Kidney epithelial cell (primary cell): ENCODE data around the gene C21orf58. TPM values are rescaled to one million over a fixed set of nuclear protein-coding genes. Genes with fewer than 3 reads are reported as not detected.

ENCODE experiments used
- DNase-seq: peaks from one replicate; pipeline ENCODE4 v3.0.0-alpha.2; 2010; ENCODE audit warnings: low read depth
- H3K27me3 ChIP-seq: 2 replicates; pipeline ENCODE4 v1.6.0; 2011; ENCODE audit warnings: low read length; ENCODE audit not compliant: control insufficient read depth, insufficient read depth
- H3K36me3 ChIP-seq: 2 replicates; pipeline ENCODE4 v1.5.1; 2011; ENCODE audit warnings: low read length; ENCODE audit not compliant: control insufficient read depth, insufficient read depth
- H3K4me3 ChIP-seq: 2 replicates; pipeline ENCODE4 v1.5.1; 2011; ENCODE audit warnings: low read depth, mild to moderate bottlenecking, control low read depth, low read length
- total RNA-seq: library from RNA; depleted of rRNA; stranded (reverse); fragments of >200 nt; gene quantifications from 2 replicates; pipeline ENCODE4 v1.2.3, GENCODE V29; 2015
- TF ChIP-seq, protein P1 (sequence below): IDR thresholded peaks from 2 replicates; pipeline ENCODE4 v1.5.1; 2011; ENCODE audit warnings: mild to moderate bottlenecking, moderate library complexity, low read length, control low read depth, inconsistent platforms; ENCODE audit not compliant: insufficient read depth, poor library complexity, severe bottlenecking

The C21orf58 gene
- total RNA-seq, 1 donor from 2014 or later = 1.5 TPM

DNA sequence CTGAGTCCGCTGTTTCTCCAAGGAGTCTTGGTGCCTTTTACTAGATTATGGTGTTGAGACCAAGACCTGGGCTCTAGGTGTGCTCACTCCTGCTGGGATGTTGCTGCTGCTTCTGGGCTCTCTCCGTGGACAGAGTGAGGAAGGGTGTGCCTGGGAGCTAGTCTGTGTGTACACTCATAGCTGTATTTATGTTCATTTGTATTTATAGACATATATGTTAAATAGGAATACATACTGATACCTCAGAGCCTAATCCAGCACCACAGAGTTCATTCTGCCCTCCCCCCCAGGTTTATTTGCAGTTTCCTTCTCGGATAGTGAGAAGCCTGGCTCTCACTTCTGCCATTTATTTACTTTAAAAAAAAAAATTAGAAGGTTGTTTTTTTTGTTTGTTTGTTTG, 12.9 kb upstream of the C21orf58 start:
- Histone ChIP-seq H3K4me3 (no peak overlapping the region), H3K36me3 (peaks cover 1% of the 10 kb centered on the region), H3K27me3 (no peaks in the 10 kb centered on the region)
- TF ChIP-seq, protein P1, sequence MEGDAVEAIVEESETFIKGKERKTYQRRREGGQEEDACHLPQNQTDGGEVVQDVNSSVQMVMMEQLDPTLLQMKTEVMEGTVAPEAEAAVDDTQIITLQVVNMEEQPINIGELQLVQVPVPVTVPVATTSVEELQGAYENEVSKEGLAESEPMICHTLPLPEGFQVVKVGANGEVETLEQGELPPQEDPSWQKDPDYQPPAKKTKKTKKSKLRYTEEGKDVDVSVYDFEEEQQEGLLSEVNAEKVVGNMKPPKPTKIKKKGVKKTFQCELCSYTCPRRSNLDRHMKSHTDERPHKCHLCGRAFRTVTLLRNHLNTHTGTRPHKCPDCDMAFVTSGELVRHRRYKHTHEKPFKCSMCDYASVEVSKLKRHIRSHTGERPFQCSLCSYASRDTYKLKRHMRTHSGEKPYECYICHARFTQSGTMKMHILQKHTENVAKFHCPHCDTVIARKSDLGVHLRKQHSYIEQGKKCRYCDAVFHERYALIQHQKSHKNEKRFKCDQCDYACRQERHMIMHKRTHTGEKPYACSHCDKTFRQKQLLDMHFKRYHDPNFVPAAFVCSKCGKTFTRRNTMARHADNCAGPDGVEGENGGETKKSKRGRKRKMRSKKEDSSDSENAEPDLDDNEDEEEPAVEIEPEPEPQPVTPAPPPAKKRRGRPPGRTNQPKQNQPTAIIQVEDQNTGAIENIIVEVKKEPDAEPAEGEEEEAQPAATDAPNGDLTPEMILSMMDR = no peak
- DNase-seq = no peak

DNA sequence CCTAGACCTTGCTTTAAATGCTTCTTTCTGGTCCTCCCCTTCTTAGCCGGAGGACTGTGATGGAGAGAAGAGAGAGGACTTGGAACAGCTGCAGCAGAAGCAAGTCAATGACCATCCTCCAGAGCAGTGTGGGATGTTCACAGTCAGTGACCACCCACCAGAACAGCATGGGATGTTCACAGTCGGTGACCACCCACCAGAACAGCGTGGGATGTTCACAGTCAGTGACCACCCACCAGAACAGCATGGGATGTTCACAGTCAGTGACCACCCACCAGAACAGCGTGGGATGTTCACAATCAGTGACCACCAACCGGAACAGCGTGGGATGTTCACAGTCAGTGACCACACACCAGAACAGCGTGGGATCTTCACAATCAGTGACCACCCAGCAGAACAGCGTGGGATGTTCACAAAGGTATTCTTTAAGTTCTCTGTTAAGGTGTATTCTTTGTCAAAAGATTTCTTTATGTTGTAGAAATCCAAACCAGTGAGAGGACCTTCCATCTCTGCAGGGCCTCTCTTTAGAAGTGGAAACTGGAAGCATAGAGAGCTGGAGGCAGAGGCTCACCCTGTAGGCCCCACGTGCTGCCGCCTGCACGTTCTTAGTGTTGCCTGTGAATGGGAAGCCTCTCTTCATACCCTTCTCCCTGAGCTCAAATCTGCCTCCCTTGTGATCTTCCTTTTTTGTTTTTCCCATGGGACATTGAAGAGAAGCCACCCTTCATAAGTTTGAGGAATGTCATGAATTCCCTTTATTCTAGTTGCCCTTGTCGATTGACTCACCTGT, 10.9 kb upstream of the C21orf58 start:
- no peak for DNase-seq
- TF ChIP-seq, protein P1 = no peak
- H3K4me3 ChIP-seq = no peak overlapping the region
- peaks cover 3% of the 10 kb centered on the region for H3K36me3 ChIP-seq
- no peaks in the 10 kb centered on the region for H3K27me3 ChIP-seq

DNA sequence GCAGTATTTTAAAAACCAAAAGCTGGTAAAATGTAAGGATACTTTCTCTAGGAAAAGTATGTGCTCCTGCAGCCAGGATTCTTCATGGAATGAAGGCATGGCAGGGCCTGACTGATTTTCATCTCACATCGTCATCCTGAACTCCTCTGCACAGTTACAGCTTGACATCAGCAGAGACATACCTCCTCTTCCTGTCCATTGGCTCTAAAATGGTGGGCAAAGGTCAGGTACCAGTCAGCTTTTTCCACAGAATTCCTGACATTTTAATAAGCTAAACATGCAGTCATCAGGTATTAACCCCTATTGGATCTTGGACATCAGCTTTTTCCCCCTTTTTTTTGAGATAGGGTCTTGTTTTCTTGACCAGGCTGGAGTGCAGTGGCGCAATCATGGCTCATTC, 6.1 kb upstream of the C21orf58 start:
- no peak for DNase-seq
- no peaks in the 10 kb centered on the region for H3K27me3 ChIP-seq
- H3K4me3 ChIP-seq = no peak overlapping the region
- TF ChIP-seq, protein P1 = no peak
- peaks cover 2% of the 10 kb centered on the region for H3K36me3 ChIP-seq

DNA sequence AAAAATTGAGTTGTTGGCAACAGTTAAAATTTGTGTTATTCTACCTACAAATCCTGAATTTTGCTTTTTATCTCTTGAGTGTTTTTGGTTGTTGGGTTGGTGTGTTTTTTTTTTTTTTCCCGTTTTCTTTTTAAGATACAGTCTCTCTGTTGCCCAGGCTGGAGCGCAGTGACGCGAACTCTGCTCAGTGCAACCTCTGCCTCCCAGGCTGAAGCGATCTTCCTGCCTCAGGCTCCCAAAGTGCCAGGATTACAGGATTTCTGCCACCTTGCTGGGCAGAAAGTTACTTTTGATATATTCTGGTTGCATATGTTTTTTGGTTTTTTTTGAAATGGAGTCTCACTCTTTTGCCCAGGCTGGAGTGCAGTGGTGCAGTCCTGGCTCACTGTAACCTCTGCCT, 4.5 kb upstream of the C21orf58 start:
- peaks cover 2% of the 10 kb centered on the region for H3K36me3 ChIP-seq
- TF ChIP-seq, protein P1 = no peak
- H3K27me3 ChIP-seq = no peaks in the 10 kb centered on the region
- no peak overlapping the region for H3K4me3 ChIP-seq
- DNase-seq = no peak

DNA sequence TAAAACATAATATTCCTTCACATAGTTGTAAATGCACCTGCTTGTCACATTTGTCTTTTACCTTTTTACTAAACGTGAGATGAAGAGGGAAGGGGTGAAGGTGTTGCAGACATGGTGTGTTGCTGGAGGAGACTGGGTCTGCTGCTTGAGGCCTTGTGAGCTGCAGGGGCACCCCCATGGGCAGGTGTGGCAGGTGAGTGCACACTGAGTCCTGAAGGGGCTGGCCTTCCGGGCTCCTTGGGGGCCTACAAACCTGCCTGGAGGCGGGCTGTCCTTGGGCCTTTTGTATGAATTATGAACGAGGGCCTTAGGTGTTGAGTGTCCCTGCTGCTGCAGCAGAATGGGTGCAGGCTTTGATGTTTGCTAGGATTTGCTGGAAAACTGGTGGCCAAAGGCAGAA, 4.0 kb upstream of the C21orf58 start:
- no peak for DNase-seq
- Histone ChIP-seq H3K36me3 (peaks cover 2% of the 10 kb centered on the region), H3K4me3 (no peak overlapping the region), H3K27me3 (no peaks in the 10 kb centered on the region)
- TF ChIP-seq, protein P1 = no peak
